ENCODE measurements around the gene TMEM184B.
"Not testable (repeated sequence)": the region's sequence is repeated elsewhere in the genome, so short reads cannot be mapped to it uniquely, and the experiment has no call there.

The TMEM184B gene

GRCh38 chr22:38202437-38203089, 70.2 kb downstream of the TMEM184B start:
- peak; percentile 57 for DNase-seq

GRCh38 chr22:38201711-38202436, 70.9 kb downstream of the TMEM184B start, which contains the start of gene MAFF:
Gene MAFF (plus strand): TSS chr22:38201994. CDS start chr22:38213854, 11,860 bp downstream.
- peak; percentile 85 for DNase-seq

- DNase-seq: no peak
Observed at GRCh38 chr22:38201371-38201710, 71.5 kb downstream of the TMEM184B start.

- DNase-seq: no peak
Observed at GRCh38 chr22:38199826-38200559, 72.8 kb downstream of the TMEM184B start.

GRCh38 chr22:38196791-38197419, 75.9 kb downstream of the TMEM184B start:
- no peak for DNase-seq

- DNase-seq: no peak
Observed at GRCh38 chr22:38193580-38193979, 79.2 kb downstream of the TMEM184B start.

- DNase-seq: no peak
Observed at GRCh38 chr22:38192475-38192863, 80.3 kb downstream of the TMEM184B start.

GRCh38 chr22:38191731-38192474, 80.9 kb downstream of the TMEM184B start:
- DNase-seq: no peak

- DNase-seq: no peak
Observed at GRCh38 chr22:38191055-38191454, 81.8 kb downstream of the TMEM184B start.

- no peak for DNase-seq
Observed at GRCh38 chr22:38190581-38190980, 82.2 kb downstream of the TMEM184B start.

- DNase-seq: no peak
Observed at GRCh38 chr22:38189104-38189503, 83.7 kb downstream of the TMEM184B start.

- DNase-seq: no peak
Observed at GRCh38 chr22:38187413-38188212, 85.2 kb downstream of the TMEM184B start.

GRCh38 chr22:38186429-38186828, 86.4 kb downstream of the TMEM184B start:
- DNase-seq: no peak

GRCh38 chr22:38184788-38185187, 88.0 kb downstream of the TMEM184B start:
- DNase-seq: no peak

- peak; percentile 96 for DNase-seq
Observed at GRCh38 chr22:38181453-38182200, 91.2 kb downstream of the TMEM184B start, which contains the start of gene PLA2G6. Gene PLA2G6 (minus strand): TSS chr22:38181830. CDS start chr22:38169426, 12,404 bp downstream.

- peak; percentile 15 for DNase-seq
Observed at GRCh38 chr22:38180841-38181452, 91.9 kb downstream of the TMEM184B start.

- DNase-seq: not testable (repeated sequence)
Observed at GRCh38 chr22:38178605-38178937, 94.2 kb downstream of the TMEM184B start.

GRCh38 chr22:38177926-38178604, 94.7 kb downstream of the TMEM184B start:
- DNase-seq: no peak

GRCh38 chr22:38177571-38177925, 95.3 kb downstream of the TMEM184B start:
- not testable (repeated sequence) for DNase-seq

GRCh38 chr22:38177044-38177443, 95.8 kb downstream of the TMEM184B start:
- no peak for DNase-seq
